H1 (cell line): ENCODE results near the gene ITGA6. TPM values are rescaled to one million over a fixed set of nuclear protein-coding genes. Genes with fewer than 3 reads are reported as not detected.

Experiments used
- CHD7 ChIP-seq: fragments of 300-600 bp; sonication (generic); IDR thresholded peaks from 2 replicates; pipeline ENCODE4 v1.7.1; 2012; ENCODE audit warnings: low read length, moderate library complexity, mild to moderate bottlenecking, inconsistent platforms; ENCODE audit not compliant: insufficient replicate concordance
- SAP30 ChIP-seq: fragments of 300-600 bp; sonication (generic); IDR thresholded peaks from 2 replicates; pipeline ENCODE4 v1.7.1; 2012; ENCODE audit warnings: low read length, moderate library complexity, mild to moderate bottlenecking, inconsistent platforms; ENCODE audit not compliant: insufficient read depth, insufficient replicate concordance
- SP1 ChIP-seq: IDR thresholded peaks from 2 replicates; pipeline ENCODE4 v1.6.1; 2011; ENCODE audit warnings: low read depth, low read length
- polyA plus RNA-seq, 7 experiments: library from polyadenylated mRNA; depleted of rRNA in 3 of 7; stranded (reverse) in 5 of 7; unstranded in 2 of 7; fragments of >200 nt in 5 of 7; fragments of 200-250 nt in 2 of 7; gene quantifications; 1 replicate in 5 of 7; 2 replicates in 1 of 7; 4 replicates in 1 of 7; pipeline versions ENCODE4 v1.2.1 to v1.2.3, GENCODE V29; 2011 to 2013; ENCODE audit warnings: missing spikeins in 2 of 7, mixed read lengths in 2 of 7
- total RNA-seq: library from RNA; stranded (reverse); fragmentation: NEBNext Ultra II Directional; extraction: Animal tissue kit (Norgen Biotek cat#: 25700); gene quantifications from 2 replicates; pipeline ENCODE4 v1.2.1, GENCODE V29; 2021

The ITGA6 gene
- total and polyA plus RNA-seq, 2 of the 8 experiments (the other 6 are each of a cell fraction or from before 2014, with no cell fraction given) = 26.9 to 118 TPM

GRCh38 chr2:172389685-172390339 lies 37.6 kb upstream of the ITGA6 start (continued):
- no peak for TF ChIP-seq CHD7
- TF ChIP-seq SAP30 = no peak
- no peak for TF ChIP-seq SP1
